Measurements from ENCODE around the gene ZNF791. TPM values are rescaled to one million over a fixed set of nuclear protein-coding genes. Genes with fewer than 3 reads are reported as not detected.
"Not testable (repeated sequence)": the region's sequence is repeated elsewhere in the genome, so short reads cannot be mapped to it uniquely, and the experiment has no call there.

Gene ZNF791
- total RNA-seq, 1 donor from 2014 or later: 10.4 TPM

GRCh38 chr19:12596927-12597548 lies 13.7 kb upstream of the ZNF791 start:
- peaks cover 0 to 4% (median 2%) of the 10 kb centered on the region in 3 donors for H3K36me3 ChIP-seq (ENCODE audit: control insufficient read depth in 3 of 3, insufficient read depth in 3 of 3, low read length in 3 of 3)
- H3K27me3 ChIP-seq (ENCODE audit: control insufficient read depth in 3 of 3, insufficient read depth in 3 of 3, low read length in 3 of 3): no peaks in the 10 kb centered on the region
- no peaks in the 10 kb centered on the region for H3K4me1 ChIP-seq (ENCODE audit: control insufficient read depth in 3 of 3, insufficient read depth in 3 of 3, low read length in 3 of 3)
- H3K27ac ChIP-seq (ENCODE audit: low read depth, low read length): no peak overlapping the region
- no peak overlapping the region for H3K4me3 ChIP-seq (ENCODE audit: low read length in 3 of 3)
- no peaks in the 10 kb centered on the region for H3K9me3 ChIP-seq (ENCODE audit: control insufficient read depth in 3 of 3, low read length in 3 of 3)
- H3K9ac ChIP-seq (ENCODE audit: low read depth in 1 of 3, low read length in 3 of 3): no peak overlapping the region

GRCh38 chr19:12597594-12597993 lies 13.1 kb upstream of the ZNF791 start:
- peaks cover 2 to 4% (median 4%) of the 10 kb centered on the region in 3 donors for H3K36me3 ChIP-seq (ENCODE audit: control insufficient read depth in 3 of 3, insufficient read depth in 3 of 3, low read length in 3 of 3)
- no peaks in the 10 kb centered on the region for H3K9me3 ChIP-seq (ENCODE audit: control insufficient read depth in 3 of 3, low read length in 3 of 3)
- no peak overlapping the region for H3K27ac ChIP-seq (ENCODE audit: low read depth, low read length)
- no peak overlapping the region for H3K9ac ChIP-seq (ENCODE audit: low read depth in 1 of 3, low read length in 3 of 3)
- H3K4me1 ChIP-seq (ENCODE audit: control insufficient read depth in 3 of 3, insufficient read depth in 3 of 3, low read length in 3 of 3): no peaks in the 10 kb centered on the region
- H3K4me3 ChIP-seq (ENCODE audit: low read length in 3 of 3): no peak overlapping the region
- H3K27me3 ChIP-seq (ENCODE audit: control insufficient read depth in 3 of 3, insufficient read depth in 3 of 3, low read length in 3 of 3): no peaks in the 10 kb centered on the region

DNA sequence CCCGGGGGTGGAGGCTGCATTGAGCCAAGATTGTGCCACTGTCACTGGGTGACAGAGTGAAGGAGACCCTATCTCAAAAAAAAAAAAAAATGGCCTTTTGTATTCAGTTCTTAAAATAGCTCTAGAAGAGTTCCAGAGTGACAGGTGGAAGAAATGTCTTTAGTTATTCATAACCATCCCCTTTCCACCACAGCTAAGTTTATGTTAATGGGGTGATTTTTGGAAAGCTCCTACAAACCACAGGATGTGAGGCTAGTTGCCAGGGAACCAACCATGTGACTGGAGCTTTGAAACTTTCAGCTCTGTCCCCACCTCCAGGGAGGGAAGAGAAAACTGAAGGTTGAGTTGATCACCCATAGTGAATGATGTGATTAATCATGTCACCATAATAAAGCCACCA lies 7.0 kb upstream of the ZNF791 start:
- Histone ChIP-seq H3K4me1 (ENCODE audit: control insufficient read depth in 3 of 3, insufficient read depth in 3 of 3, low read length in 3 of 3) (no peaks in the 10 kb centered on the region), H3K9me3 (ENCODE audit: control insufficient read depth in 3 of 3, low read length in 3 of 3) (no peaks in the 10 kb centered on the region), H3K36me3 (ENCODE audit: control insufficient read depth in 3 of 3, insufficient read depth in 3 of 3, low read length in 3 of 3) (peaks cover 2 to 14% (median 10%) of the 10 kb centered on the region in 3 donors), H3K4me3 (ENCODE audit: low read length in 3 of 3) (no peak overlapping the region), H3K9ac (ENCODE audit: low read depth in 1 of 3, low read length in 3 of 3) (no peak overlapping the region), H3K27ac (ENCODE audit: low read depth, low read length) (no peak overlapping the region), H3K27me3 (ENCODE audit: control insufficient read depth in 3 of 3, insufficient read depth in 3 of 3, low read length in 3 of 3) (no peaks in the 10 kb centered on the region)

DNA sequence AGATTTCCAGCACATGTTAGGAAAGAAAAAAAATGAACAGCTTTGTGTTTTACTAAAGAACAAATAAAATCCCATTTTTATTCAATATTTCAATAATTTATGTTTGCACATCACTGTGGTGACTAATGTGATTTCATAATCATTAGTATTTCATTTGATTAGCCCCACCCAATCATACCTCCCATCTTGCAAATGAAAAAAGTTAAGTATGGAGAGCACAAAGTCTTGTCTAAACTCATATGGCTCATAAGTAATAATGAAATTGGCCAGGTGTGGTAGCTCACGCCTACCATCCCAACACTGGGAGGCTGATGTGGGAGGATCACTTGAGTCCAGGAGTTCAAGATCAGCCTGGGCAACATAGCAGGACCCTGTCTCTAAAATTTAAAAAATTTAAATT lies 3.9 kb upstream of the ZNF791 start:
- no peaks in the 10 kb centered on the region for H3K9me3 ChIP-seq (ENCODE audit: control insufficient read depth in 3 of 3, low read length in 3 of 3)
- peaks cover 6 to 17% (median 13%) of the 10 kb centered on the region in 3 donors for H3K36me3 ChIP-seq (ENCODE audit: control insufficient read depth in 3 of 3, insufficient read depth in 3 of 3, low read length in 3 of 3)
- no peaks in the 10 kb centered on the region for H3K27me3 ChIP-seq (ENCODE audit: control insufficient read depth in 3 of 3, insufficient read depth in 3 of 3, low read length in 3 of 3)
- peaks cover 5 to 7% (median 6%) of the 10 kb centered on the region in 3 donors for H3K4me1 ChIP-seq (ENCODE audit: control insufficient read depth in 3 of 3, insufficient read depth in 3 of 3, low read length in 3 of 3)
- no peak overlapping the region for H3K9ac ChIP-seq (ENCODE audit: low read depth in 1 of 3, low read length in 3 of 3)
- H3K27ac ChIP-seq (ENCODE audit: low read depth, low read length): no peak overlapping the region
- no peak overlapping the region for H3K4me3 ChIP-seq (ENCODE audit: low read length in 3 of 3)

DNA sequence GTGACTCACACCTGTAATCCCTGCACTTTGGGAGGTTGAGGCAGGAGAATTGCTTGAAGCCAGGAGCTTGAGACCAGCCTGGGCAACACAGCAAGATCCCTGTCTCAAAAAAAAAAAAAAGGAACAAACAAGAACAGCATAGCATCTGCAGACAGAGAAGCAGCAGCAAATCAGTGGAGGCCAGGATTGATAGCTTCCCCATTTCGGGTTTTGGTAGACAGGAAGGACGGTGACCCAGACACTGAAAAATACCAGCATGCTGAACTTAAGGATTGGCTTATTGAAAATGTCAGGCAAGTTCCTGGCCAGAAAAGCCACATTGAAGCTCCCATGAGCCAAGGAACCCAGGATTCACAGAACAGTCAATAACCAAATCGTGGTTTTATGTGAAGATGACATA lies 3.1 kb upstream of the ZNF791 start:
- H3K4me3 ChIP-seq (ENCODE audit: low read length in 3 of 3): no peak overlapping the region
- H3K27me3 ChIP-seq (ENCODE audit: control insufficient read depth in 3 of 3, insufficient read depth in 3 of 3, low read length in 3 of 3): no peaks in the 10 kb centered on the region
- H3K36me3 ChIP-seq (ENCODE audit: control insufficient read depth in 3 of 3, insufficient read depth in 3 of 3, low read length in 3 of 3): peaks cover 6 to 13% (median 13%) of the 10 kb centered on the region in 3 donors
- H3K4me1 ChIP-seq (ENCODE audit: control insufficient read depth in 3 of 3, insufficient read depth in 3 of 3, low read length in 3 of 3): peaks cover 7 to 10% (median 8%) of the 10 kb centered on the region in 3 donors
- H3K27ac ChIP-seq (ENCODE audit: low read depth, low read length): no peak overlapping the region
- no peaks in the 10 kb centered on the region for H3K9me3 ChIP-seq (ENCODE audit: control insufficient read depth in 3 of 3, low read length in 3 of 3)
- H3K9ac ChIP-seq (ENCODE audit: low read depth in 1 of 3, low read length in 3 of 3): no peak overlapping the region

GRCh38 chr19:12611361-12611699 lies 610 bp downstream of the ZNF791 start:
- Histone ChIP-seq H3K4me1 (ENCODE audit: control insufficient read depth in 3 of 3, insufficient read depth in 3 of 3, low read length in 3 of 3) (peaks cover 11 to 20% (median 18%) of the 10 kb centered on the region in 3 donors), H3K27ac (ENCODE audit: low read depth, low read length) (peak overlapping the region; percentile 98), H3K4me3 (ENCODE audit: low read length in 3 of 3) (peak overlapping the region; percentile 92 to 100 (median 95)), H3K27me3 (ENCODE audit: control insufficient read depth in 3 of 3, insufficient read depth in 3 of 3, low read length in 3 of 3) (no peaks in the 10 kb centered on the region), H3K9ac (ENCODE audit: low read depth in 1 of 3, low read length in 3 of 3) (peak overlapping the region; percentile 97 to 100 (median 99)), H3K9me3 (ENCODE audit: control insufficient read depth in 3 of 3, low read length in 3 of 3) (no peaks in the 10 kb centered on the region), H3K36me3 (ENCODE audit: control insufficient read depth in 3 of 3, insufficient read depth in 3 of 3, low read length in 3 of 3) (peaks cover 6 to 24% (median 19%) of the 10 kb centered on the region in 3 donors)

- Histone ChIP-seq H3K4me3 (ENCODE audit: low read length in 3 of 3) (no peak overlapping the region), H3K36me3 (ENCODE audit: control insufficient read depth in 3 of 3, insufficient read depth in 3 of 3, low read length in 3 of 3) (peaks cover 2 to 13% (median 7%) of the 10 kb centered on the region in 3 donors), H3K27ac (ENCODE audit: low read depth, low read length) (no peak overlapping the region), H3K4me1 (ENCODE audit: control insufficient read depth in 3 of 3, insufficient read depth in 3 of 3, low read length in 3 of 3) (peaks cover 9 to 22% (median 17%) of the 10 kb centered on the region in 3 donors), H3K9me3 (ENCODE audit: control insufficient read depth in 3 of 3, low read length in 3 of 3) (no peaks in the 10 kb centered on the region), H3K27me3 (ENCODE audit: control insufficient read depth in 3 of 3, insufficient read depth in 3 of 3, low read length in 3 of 3) (no peaks in the 10 kb centered on the region), H3K9ac (ENCODE audit: low read depth in 1 of 3, low read length in 3 of 3) (no peak overlapping the region)
These were observed 6.9 kb downstream of the ZNF791 start for GRCh38 chr19:12617646-12618045.

GRCh38 chr19:12621253-12622024 lies 10.7 kb downstream of the ZNF791 start:
- H3K36me3 ChIP-seq (ENCODE audit: control insufficient read depth in 3 of 3, insufficient read depth in 3 of 3, low read length in 3 of 3): peaks cover 4 to 18% (median 15%) of the 10 kb centered on the region in 3 donors
- not testable (repeated sequence) for H3K9ac ChIP-seq (ENCODE audit: low read depth in 1 of 3, low read length in 3 of 3); H3K4me1 ChIP-seq (ENCODE audit: control insufficient read depth in 3 of 3, insufficient read depth in 3 of 3, low read length in 3 of 3); H3K4me3 ChIP-seq (ENCODE audit: low read length in 3 of 3); H3K9me3 ChIP-seq (ENCODE audit: control insufficient read depth in 3 of 3, low read length in 3 of 3); H3K27me3 ChIP-seq (ENCODE audit: control insufficient read depth in 3 of 3, insufficient read depth in 3 of 3, low read length in 3 of 3)
- H3K27ac ChIP-seq (ENCODE audit: low read depth, low read length): peak overlapping the region; percentile 12

- H3K4me3 ChIP-seq (ENCODE audit: low read length in 3 of 3): no peak overlapping the region
- peaks cover 0 to 6% (median 3%) of the 10 kb centered on the region in 3 donors for H3K4me1 ChIP-seq (ENCODE audit: control insufficient read depth in 3 of 3, insufficient read depth in 3 of 3, low read length in 3 of 3)
- H3K36me3 ChIP-seq (ENCODE audit: control insufficient read depth in 3 of 3, insufficient read depth in 3 of 3, low read length in 3 of 3): peaks cover 22 to 37% (median 33%) of the 10 kb centered on the region in 3 donors
- no peak overlapping the region for H3K9ac ChIP-seq (ENCODE audit: low read depth in 1 of 3, low read length in 3 of 3)
- H3K27ac ChIP-seq (ENCODE audit: low read depth, low read length): no peak overlapping the region
- H3K9me3 ChIP-seq (ENCODE audit: control insufficient read depth in 3 of 3, low read length in 3 of 3): peaks cover 7 to 10% (median 9%) of the 10 kb centered on the region in 3 donors
- H3K27me3 ChIP-seq (ENCODE audit: control insufficient read depth in 3 of 3, insufficient read depth in 3 of 3, low read length in 3 of 3): no peaks in the 10 kb centered on the region
These were observed 12.8 kb downstream of the ZNF791 start for GRCh38 chr19:12623361-12624031.

GRCh38 chr19:12626958-12627357 lies 16.2 kb downstream of the ZNF791 start:
- H3K4me1 ChIP-seq (ENCODE audit: control insufficient read depth in 3 of 3, insufficient read depth in 3 of 3, low read length in 3 of 3): no peaks in the 10 kb centered on the region
- no peak overlapping the region for H3K27ac ChIP-seq (ENCODE audit: low read depth, low read length)
- peaks cover 33 to 50% (median 50%) of the 10 kb centered on the region in 3 donors for H3K36me3 ChIP-seq (ENCODE audit: control insufficient read depth in 3 of 3, insufficient read depth in 3 of 3, low read length in 3 of 3)
- H3K9ac ChIP-seq (ENCODE audit: low read depth in 1 of 3, low read length in 3 of 3): no peak overlapping the region
- H3K9me3 ChIP-seq (ENCODE audit: control insufficient read depth in 3 of 3, low read length in 3 of 3): peaks cover 7 to 15% (median 12%) of the 10 kb centered on the region in 3 donors
- H3K4me3 ChIP-seq (ENCODE audit: low read length in 3 of 3): no peak overlapping the region
- H3K27me3 ChIP-seq (ENCODE audit: control insufficient read depth in 3 of 3, insufficient read depth in 3 of 3, low read length in 3 of 3): no peaks in the 10 kb centered on the region
